ENCODE data around the gene CXorf65. TPM values are rescaled to one million over a fixed set of nuclear protein-coding genes. Genes with fewer than 3 reads are reported as not detected.

The CXorf65 gene
- total RNA-seq, 1 donor from 2014 or later, result not detected

- Histone ChIP-seq H3K9me3 (no peaks in the 10 kb centered on the region), H3K27me3 (no peaks in the 10 kb centered on the region), H3K4me3 (peak within 1 kb of the TSS; percentile 55 to 64), H3K27ac (peak within 1 kb of the TSS; percentile 49 to 73), H3K36me3 (no peaks in the 10 kb centered on the region), H3K4me1 (peaks cover 0 to 4% of the 10 kb centered on the region in 2 donors)
- intact Hi-C loops (cut with DNase I), result loop anchor here (1.0 kb wide), 1 partner anchor 27 kb away; the partner anchor contains the start of gene SNX12
- TF ChIP-seq CTCF (IDR thresholded peaks at IDR 0.05), result no peak
- peak; percentile 74 to 93 for DNase-seq (ENCODE audit: low spot score in 2 of 2)
These were observed 11.0 kb downstream of the CXorf65 start, which contains the start of gene FOXO4 for GRCh38 chrX:71095555-71095980. TSS of gene FOXO4 (plus strand) at chrX:71095851. CDS start at chrX:71096529, 678 bp downstream.

- Histone ChIP-seq H3K36me3 (no peaks in the 10 kb centered on the region), H3K27ac (no peak overlapping the region)
These were observed 11.5 kb downstream of the CXorf65 start for GRCh38 chrX:71095033-71095432.

GRCh38 chrX:71091263-71091662 is 15.3 kb downstream of the CXorf65 start:
- H3K4me3 ChIP-seq, result no peak overlapping the region
- TF ChIP-seq CTCF (IDR thresholded peaks at IDR 0.05), result no peak
- H3K4me1 ChIP-seq, result peaks cover 0 to 4% of the 10 kb centered on the region in 2 donors
- H3K27me3 ChIP-seq, result no peaks in the 10 kb centered on the region
- no peaks in the 10 kb centered on the region for H3K36me3 ChIP-seq
- no peak overlapping the region for H3K27ac ChIP-seq
- no peak for DNase-seq (ENCODE audit: low spot score in 2 of 2)
- intact Hi-C loops (cut with DNase I), result no loop called here
- H3K9me3 ChIP-seq, result no peaks in the 10 kb centered on the region

More at GRCh38 chrX:71095033-71095432, 11.5 kb downstream of the CXorf65 start:
- Histone ChIP-seq H3K9me3 (no peaks in the 10 kb centered on the region), H3K27me3 (no peaks in the 10 kb centered on the region), H3K4me3 (peak overlapping the region; percentile 55 to 64), H3K4me1 (peaks cover 0 to 4% of the 10 kb centered on the region in 2 donors)
- DNase-seq (ENCODE audit: low spot score in 2 of 2), result no peak
- intact Hi-C loops (cut with DNase I), result loop anchor here (1.0 kb wide), 1 partner anchor 27 kb away; the partner anchor contains the start of gene SNX12
- TF ChIP-seq CTCF (IDR thresholded peaks at IDR 0.05), result no peak

- Histone ChIP-seq H3K27ac (no peak overlapping the region), H3K36me3 (no peaks in the 10 kb centered on the region), H3K4me3 (no peak overlapping the region), H3K9me3 (no peaks in the 10 kb centered on the region), H3K4me1 (no peaks in the 10 kb centered on the region), H3K27me3 (no peaks in the 10 kb centered on the region)
- no peak for TF ChIP-seq CTCF (IDR thresholded peaks at IDR 0.05)
- no peak for DNase-seq (ENCODE audit: low spot score in 2 of 2)
- intact Hi-C loops (cut with DNase I), result no loop called here
These were observed 20.6 kb downstream of the CXorf65 start for GRCh38 chrX:71085900-71086299.

GRCh38 chrX:71082822-71083221 is 23.7 kb downstream of the CXorf65 start:
- H3K9me3 ChIP-seq, result no peaks in the 10 kb centered on the region
- intact Hi-C loops (cut with DNase I), result no loop called here
- no peaks in the 10 kb centered on the region for H3K36me3 ChIP-seq
- H3K4me1 ChIP-seq, result no peaks in the 10 kb centered on the region
- H3K27me3 ChIP-seq, result no peaks in the 10 kb centered on the region
- DNase-seq (ENCODE audit: low spot score in 2 of 2), result no peak
- H3K4me3 ChIP-seq, result no peak overlapping the region
- TF ChIP-seq CTCF (IDR thresholded peaks at IDR 0.05), result no peak
- no peak overlapping the region for H3K27ac ChIP-seq

All from ascending aorta (tissue), 2 donors.